ENCODE data around the gene SULT1C2. TPM values are rescaled to one million over a fixed set of nuclear protein-coding genes. Genes with fewer than 3 reads are reported as not detected.

Gene SULT1C2
- total and polyA plus RNA-seq, 2 of the 8 experiments (the other 6 are each of a cell fraction or from before 2014, with no cell fraction given) = 2.2 to 2.8 TPM

DNA sequence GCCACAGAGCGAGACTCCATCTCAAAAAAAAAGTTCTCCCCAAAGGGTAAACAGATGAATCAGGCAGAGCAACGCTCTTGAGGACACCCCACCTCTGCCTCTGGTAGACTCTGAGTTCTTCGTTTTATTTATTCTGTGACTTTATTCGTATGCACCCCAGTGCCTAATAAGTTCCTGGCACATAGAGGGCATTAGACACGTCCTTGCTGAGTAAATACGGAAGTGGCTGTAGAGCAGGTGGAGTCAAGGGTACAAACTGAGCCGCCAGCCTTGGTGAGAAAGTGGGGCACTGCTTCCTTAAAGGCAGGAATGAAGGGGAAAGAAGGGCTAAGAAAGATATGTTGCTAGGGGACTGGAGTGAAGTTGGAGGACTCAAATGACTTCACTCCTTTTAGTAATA is 12.9 kb downstream of the SULT1C2 start:
- FAIRE-seq (no peak), DNase-seq (ENCODE audit: low read depth in 1 of 2, low spot score in 2 of 2) (no peak)
- H4K20me1 ChIP-seq (replicated peaks in 1 of 2; ENCODE audit: control insufficient read depth in 1 of 2, insufficient read depth in 2 of 2, low read length in 2 of 2) = no peaks in the 10 kb centered on the region
- no peaks in the 10 kb centered on the region for H3K36me3 ChIP-seq (ENCODE audit: control insufficient read depth in 2 of 4, insufficient read depth in 4 of 4, low read length in 3 of 4)
- no peak overlapping the region for H2BK12ac ChIP-seq (ENCODE audit: low read depth, low read length)
- H3K14ac ChIP-seq (ENCODE audit: insufficient read length) = no peak overlapping the region
- no peak overlapping the region for H3K9ac ChIP-seq (replicated peaks in 1 of 4; ENCODE audit: extremely low read depth in 1 of 4, low read depth in 3 of 4, low read length in 3 of 4)
- no peak overlapping the region for H2BK120ac ChIP-seq (replicated peaks; ENCODE audit: low read depth, low read length)
- H4K5ac ChIP-seq (ENCODE audit: insufficient read length, low read depth, low read length) = no peak overlapping the region
- no peaks in the 10 kb centered on the region; a peak in 1 of 7 replicates for H3K27me3 ChIP-seq (replicated peaks in 1 of 4; ENCODE audit: control insufficient read depth in 3 of 4, extremely low read depth in 1 of 4, insufficient read depth in 3 of 4, low read length in 3 of 4)
- no peak overlapping the region for H2AK5ac ChIP-seq (ENCODE audit: low read depth, low read length)
- H3K4me1 ChIP-seq (replicated peaks in 1 of 4; ENCODE audit: control insufficient read depth in 3 of 4, insufficient read depth in 4 of 4, low read length in 3 of 4) = no peaks in the 10 kb centered on the region
- H3K4me2 ChIP-seq (ENCODE audit: insufficient read depth in 1 of 2, low read depth in 2 of 2, low read length in 2 of 2) = no peak overlapping the region
- no peaks in the 10 kb centered on the region for H3K79me1 ChIP-seq (ENCODE audit: low read depth, low read length)
- no peak overlapping the region for H2BK15ac ChIP-seq (ENCODE audit: low read length)
- no peak overlapping the region for H3K4me3 ChIP-seq (ENCODE audit: extremely low read depth in 1 of 4, insufficient read depth in 2 of 4, low read depth in 3 of 4, low read length in 4 of 4)
- H3K79me2 ChIP-seq (ENCODE audit: control insufficient read depth in 1 of 2, insufficient read depth in 2 of 2, low read length in 2 of 2) = no peaks in the 10 kb centered on the region
- H4K8ac ChIP-seq (ENCODE audit: extremely low read depth, insufficient read depth, low read length) = no peak overlapping the region
- no peaks in the 10 kb centered on the region for H3K23me2 ChIP-seq (ENCODE audit: low read depth, low read length)
- CTCF ChIA-PET (ENCODE audit: partially characterized antibody) = interaction anchor here (0.7 to 0.8 kb wide), 2 partner anchors 12 to 1719 kb away, joined by 3 to 5 read pairs; no protein-coding TSS in a partner anchor
- H2BK20ac ChIP-seq (ENCODE audit: low read length) = no peak overlapping the region
- POLR2A ChIA-PET (ENCODE audit: partially characterized antibody) = no interaction called here
- H3K4ac ChIP-seq (replicated peaks; ENCODE audit: insufficient read length, low read depth, low read length) = no peak overlapping the region
- WGBS, 2 experiments (ENCODE audit: extremely low coverage in 1 of 2, insufficient coverage in 1 of 2, insufficient read length in 1 of 2, insufficient replicate concordance in 2 of 2, low coverage in 1 of 2, low lambda C conversion rate in 2 of 2, missing lambda C conversion rate in 1 of 2) = 86% methylated on average over 7 of the region's 7 CpGs; no CpG with 5 or more reads in 1 of the 2 experiments
- no peak overlapping the region for H2AFZ ChIP-seq (ENCODE audit: low read length)
- no peak overlapping the region for H3K27ac ChIP-seq (ENCODE audit: low read depth, low read length)
- no peak overlapping the region for H4K91ac ChIP-seq (replicated peaks; ENCODE audit: insufficient read length, low read length)
- no peak overlapping the region for H2BK5ac ChIP-seq (ENCODE audit: low read depth, low read length)
- H3K23ac ChIP-seq (ENCODE audit: insufficient read length) = no peak overlapping the region
- no peak overlapping the region for H3K56ac ChIP-seq (replicated peaks; ENCODE audit: insufficient read length, low read depth, low read length)
- H3K18ac ChIP-seq (ENCODE audit: extremely low read depth, low read length) = no peak overlapping the region
- no peaks in the 10 kb centered on the region for H3K9me3 ChIP-seq (ENCODE audit: insufficient read depth in 2 of 2, low read depth in 1 of 2, low read length in 1 of 2)
- TF ChIP-seq ASH2L (IDR thresholded peaks at IDR 0.05; ENCODE audit: low read length) (no peak), SUZ12 (IDR thresholded peaks at IDR 0.05; ENCODE audit: low read length) (no peak), JUN (IDR thresholded peaks at IDR 0.05; ENCODE audit: low read depth, low read length) (no peak), JUND (IDR thresholded peaks at IDR 0.05; ENCODE audit: low read length) (no peak), SIRT6 (IDR thresholded peaks at IDR 0.05; ENCODE audit: low read length) (no peak)

Data from H1 (cell line).